ENCODE data around the gene INPP5J.
"Not testable (repeated sequence)": the region's sequence is repeated elsewhere in the genome, so short reads cannot be mapped to it uniquely, and the experiment has no call there.

Gene INPP5J

DNA sequence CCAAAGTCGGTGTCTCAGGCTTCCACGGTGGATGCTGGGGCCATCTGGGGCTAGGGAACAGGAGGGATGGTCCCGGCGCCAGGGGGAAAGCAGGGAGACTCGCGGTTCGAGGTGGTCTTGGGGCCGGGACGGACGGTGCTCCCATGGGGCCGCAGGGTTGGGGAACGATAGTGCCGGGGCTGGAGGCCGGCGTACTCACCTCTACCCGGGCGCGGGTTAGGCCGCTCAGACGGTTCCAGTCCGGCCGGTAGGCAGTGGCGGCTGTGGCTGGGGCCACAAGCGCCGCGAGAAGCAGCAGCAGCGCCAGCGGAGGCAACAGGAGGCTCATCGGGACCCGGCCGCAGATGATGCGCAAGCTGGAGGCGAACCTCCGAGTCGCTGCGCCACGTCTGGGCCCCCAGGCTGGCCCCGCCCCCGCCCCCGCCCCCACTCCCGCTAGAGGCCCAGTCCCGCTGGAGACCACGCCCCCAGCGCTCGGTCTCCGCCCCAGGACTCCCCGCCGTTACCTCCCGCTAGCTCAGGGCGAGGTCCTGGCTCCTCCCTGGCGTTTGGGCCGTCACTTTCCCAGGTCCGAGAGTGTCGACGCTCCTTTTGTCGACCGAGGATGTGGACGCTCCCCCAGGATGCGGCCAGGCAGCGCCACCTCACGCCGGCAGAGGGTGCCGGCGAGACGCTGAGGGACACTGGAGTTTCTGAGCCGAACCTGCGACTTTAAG lies 15.4 kb upstream of the INPP5J start, which contains the start of gene SELENOM:
Gene SELENOM, minus strand, starts transcription at position 391 of the 716 bp plus-strand sequence. Its CDS starts 63 bp downstream, at position 328.
- Histone ChIP-seq H3K36me3 (ENCODE audit: control insufficient read depth, insufficient read depth, low read length) (no peaks in the 10 kb centered on the region), H3K4me1 (ENCODE audit: control insufficient read depth, insufficient read depth, low read length) (peaks cover 21% of the 10 kb centered on the region), H3K9me3 (ENCODE audit: control insufficient read depth, low read length) (no peaks in the 10 kb centered on the region), H3K27me3 (ENCODE audit: control insufficient read depth, insufficient read depth, low read length) (no peaks in the 10 kb centered on the region), H3K4me3 (ENCODE audit: low read length) (peak within 1 kb of the TSS; percentile 46), H3K9ac (ENCODE audit: low read length) (peak within 1 kb of the TSS; percentile 78)

DNA sequence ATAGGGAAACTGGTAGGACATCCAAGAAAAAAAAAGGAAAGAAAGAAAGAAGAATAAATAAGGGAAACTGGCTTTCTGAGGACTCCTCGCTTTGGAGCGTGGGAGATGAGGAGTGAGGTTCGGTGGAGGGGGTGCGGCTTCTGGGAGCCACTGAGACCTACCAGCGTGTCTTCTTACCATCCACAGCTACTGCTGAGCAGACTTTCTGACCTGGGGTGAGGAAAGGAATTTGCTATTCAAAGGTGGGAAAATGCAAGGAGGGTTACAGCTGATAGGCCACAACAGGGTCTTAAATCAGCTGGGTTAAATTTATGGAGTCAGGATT lies 14.9 kb upstream of the INPP5J start:
- H3K27me3 ChIP-seq (ENCODE audit: control insufficient read depth, insufficient read depth, low read length) = no peaks in the 10 kb centered on the region
- H3K4me1 ChIP-seq (ENCODE audit: control insufficient read depth, insufficient read depth, low read length) = peaks cover 21% of the 10 kb centered on the region
- peak overlapping the region; percentile 58 for H3K9ac ChIP-seq (ENCODE audit: low read length)
- H3K4me3 ChIP-seq (ENCODE audit: low read length) = no peak overlapping the region
- no peaks in the 10 kb centered on the region for H3K36me3 ChIP-seq (ENCODE audit: control insufficient read depth, insufficient read depth, low read length)
- H3K9me3 ChIP-seq (ENCODE audit: control insufficient read depth, low read length) = no peaks in the 10 kb centered on the region

DNA sequence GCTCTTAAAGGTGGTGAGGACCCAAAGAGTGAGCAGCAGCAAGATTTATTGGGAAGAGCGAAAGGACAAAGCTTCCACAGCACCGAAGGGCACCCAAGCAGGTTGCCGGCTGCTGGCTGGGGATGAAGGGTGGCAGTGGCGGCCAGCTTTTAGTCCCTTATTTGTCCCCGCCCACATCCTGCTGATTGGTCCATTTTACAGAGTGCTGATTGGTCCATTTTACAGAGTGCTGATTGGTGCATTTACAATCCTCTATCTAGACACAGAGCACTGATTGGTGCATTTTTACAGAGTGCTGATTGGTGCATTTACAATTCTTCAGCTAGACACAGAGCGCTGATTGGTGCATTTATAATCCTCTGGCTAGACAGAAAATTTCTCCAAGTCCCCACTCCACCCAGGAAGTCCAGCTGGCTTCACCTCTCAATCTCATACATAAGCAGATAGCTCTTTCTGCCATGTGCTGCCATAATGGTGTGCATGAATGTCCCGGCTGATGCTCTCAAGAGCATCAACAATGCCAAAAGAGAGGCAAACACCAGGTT lies 10.1 kb upstream of the INPP5J start:
- not testable (repeated sequence) for H3K9me3 ChIP-seq (ENCODE audit: control insufficient read depth, low read length); H3K4me1 ChIP-seq (ENCODE audit: control insufficient read depth, insufficient read depth, low read length); H3K9ac ChIP-seq (ENCODE audit: low read length); H3K27me3 ChIP-seq (ENCODE audit: control insufficient read depth, insufficient read depth, low read length); H3K4me3 ChIP-seq (ENCODE audit: low read length); H3K36me3 ChIP-seq (ENCODE audit: control insufficient read depth, insufficient read depth, low read length)

DNA sequence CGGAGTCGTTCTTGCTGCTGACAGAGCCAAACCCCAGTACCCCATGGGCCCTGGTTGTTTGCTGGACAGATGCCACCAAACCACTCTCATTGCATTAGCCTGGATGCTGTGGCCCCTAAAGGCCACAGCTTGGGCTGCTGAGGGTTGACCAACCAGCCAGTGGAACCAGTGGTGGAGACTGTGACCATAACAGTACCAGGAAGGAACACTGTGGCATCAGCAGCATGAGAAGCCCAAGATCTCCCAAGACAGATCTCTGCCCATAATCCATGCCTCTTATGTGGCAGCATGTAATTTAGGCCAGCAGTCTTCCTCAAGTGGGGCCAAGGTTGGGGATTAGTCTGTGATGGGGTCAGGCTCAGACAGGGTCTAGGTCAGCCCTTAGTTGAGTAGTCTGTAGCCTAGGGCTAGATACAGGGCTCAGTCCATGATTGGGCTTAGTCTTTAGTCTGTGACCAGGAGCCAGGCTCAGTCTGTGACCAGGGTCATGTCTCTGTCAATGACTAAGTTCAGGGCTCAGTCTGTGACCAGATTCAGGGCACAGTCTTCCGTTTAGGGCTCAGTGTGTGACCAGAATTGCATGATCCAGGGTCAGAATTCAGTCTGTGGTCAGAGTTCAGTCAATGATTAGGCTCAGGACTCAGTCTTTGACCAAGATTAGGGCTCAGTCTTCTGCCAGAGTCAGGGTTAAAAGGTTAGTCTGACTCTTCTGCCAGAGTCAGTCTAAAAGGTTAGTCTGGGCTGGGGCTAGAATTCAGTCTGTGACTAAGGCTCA lies 4.5 kb upstream of the INPP5J start:
- no peaks in the 10 kb centered on the region for H3K36me3 ChIP-seq (ENCODE audit: control insufficient read depth, insufficient read depth, low read length)
- peaks cover 14% of the 10 kb centered on the region for H3K4me1 ChIP-seq (ENCODE audit: control insufficient read depth, insufficient read depth, low read length)
- H3K4me3 ChIP-seq (ENCODE audit: low read length) = no peak overlapping the region
- H3K9me3 ChIP-seq (ENCODE audit: control insufficient read depth, low read length) = no peaks in the 10 kb centered on the region
- H3K27me3 ChIP-seq (ENCODE audit: control insufficient read depth, insufficient read depth, low read length) = no peaks in the 10 kb centered on the region
- no peak overlapping the region for H3K9ac ChIP-seq (ENCODE audit: low read length)

DNA sequence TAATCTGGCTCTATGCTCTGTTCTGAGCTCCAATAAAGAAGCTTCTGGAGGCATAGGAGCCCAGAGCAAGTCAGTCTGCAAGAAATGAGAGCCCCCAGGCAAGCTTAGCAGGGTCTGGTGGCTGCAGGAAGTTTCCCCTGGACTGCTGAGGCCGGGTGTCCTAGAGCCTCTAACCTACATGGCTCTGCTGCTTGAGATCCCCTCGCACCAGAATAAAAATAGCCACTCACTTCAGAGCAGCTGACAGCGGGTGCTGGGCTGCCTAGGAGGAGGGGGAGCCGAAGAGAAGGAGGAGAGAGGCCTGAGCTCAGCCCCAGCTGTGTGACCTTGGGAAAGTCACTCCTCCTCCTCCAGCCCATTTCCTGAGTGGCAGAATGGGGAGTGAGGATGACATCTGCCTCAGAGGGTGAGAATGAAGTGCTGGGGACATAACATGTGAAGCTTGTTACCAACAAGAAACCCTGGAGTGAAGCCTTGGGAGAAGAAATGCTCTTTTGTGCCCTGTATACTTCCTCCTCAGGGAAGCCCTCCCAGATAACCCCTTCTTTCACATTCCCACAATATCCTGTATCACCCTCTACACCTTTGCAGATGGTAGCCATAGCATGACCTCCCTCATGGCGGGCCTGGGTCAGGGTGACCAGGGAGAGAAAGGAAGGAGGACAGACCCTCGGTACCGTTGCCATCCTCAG lies 3.6 kb upstream of the INPP5J start:
- Histone ChIP-seq H3K9me3 (ENCODE audit: control insufficient read depth, low read length) (no peaks in the 10 kb centered on the region), H3K9ac (ENCODE audit: low read length) (no peak overlapping the region), H3K36me3 (ENCODE audit: control insufficient read depth, insufficient read depth, low read length) (no peaks in the 10 kb centered on the region), H3K27me3 (ENCODE audit: control insufficient read depth, insufficient read depth, low read length) (no peaks in the 10 kb centered on the region), H3K4me1 (ENCODE audit: control insufficient read depth, insufficient read depth, low read length) (peaks cover 20% of the 10 kb centered on the region), H3K4me3 (ENCODE audit: low read length) (no peak overlapping the region)

DNA sequence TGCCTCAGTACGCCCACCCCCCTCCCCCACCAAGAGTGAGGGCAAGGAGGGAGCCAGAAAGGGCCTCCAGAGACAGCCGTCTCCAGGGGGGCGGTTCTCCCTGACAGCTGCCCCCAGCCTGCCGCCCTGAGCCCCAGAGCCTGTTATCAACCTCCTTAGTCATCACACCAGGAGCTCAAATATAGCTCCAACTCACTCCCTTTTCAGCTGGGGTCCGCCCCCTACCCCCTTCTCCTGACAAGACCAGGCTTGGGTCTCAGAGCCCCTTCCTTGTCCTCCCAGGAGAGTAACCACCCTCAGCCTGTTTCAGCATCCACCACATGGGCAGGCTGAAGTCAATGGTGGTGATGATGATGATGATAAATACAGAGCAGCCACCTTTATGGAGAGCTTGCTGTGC lies 2.5 kb upstream of the INPP5J start:
- H3K9ac ChIP-seq (ENCODE audit: low read length) = no peak overlapping the region
- no peaks in the 10 kb centered on the region for H3K9me3 ChIP-seq (ENCODE audit: control insufficient read depth, low read length)
- peaks cover 20% of the 10 kb centered on the region for H3K4me1 ChIP-seq (ENCODE audit: control insufficient read depth, insufficient read depth, low read length)

DNA sequence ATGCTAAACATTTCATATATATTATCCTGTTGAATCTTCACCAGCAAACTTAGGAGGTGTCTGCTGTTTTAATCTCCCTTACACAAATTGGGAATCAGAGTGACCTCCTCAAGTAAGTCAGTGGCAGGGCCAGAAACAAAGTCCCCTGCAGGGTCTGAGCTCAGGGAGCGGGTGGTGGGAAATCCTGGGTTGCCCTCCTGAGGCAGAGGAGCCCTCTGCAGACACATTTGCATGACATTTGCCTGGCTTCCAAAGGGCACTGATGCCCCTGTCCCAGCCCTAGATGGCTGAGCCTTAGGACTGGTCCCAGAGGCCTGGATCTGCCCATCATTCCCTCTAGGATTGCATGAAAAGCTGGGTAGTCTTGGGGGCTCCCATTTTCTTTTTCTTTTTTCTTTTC lies 2.1 kb upstream of the INPP5J start:
- no peaks in the 10 kb centered on the region for H3K36me3 ChIP-seq (ENCODE audit: control insufficient read depth, insufficient read depth, low read length)
- H3K9ac ChIP-seq (ENCODE audit: low read length) = no peak overlapping the region
- no peaks in the 10 kb centered on the region for H3K9me3 ChIP-seq (ENCODE audit: control insufficient read depth, low read length)
- peaks cover 20% of the 10 kb centered on the region for H3K4me1 ChIP-seq (ENCODE audit: control insufficient read depth, insufficient read depth, low read length)
- H3K27me3 ChIP-seq (ENCODE audit: control insufficient read depth, insufficient read depth, low read length) = no peaks in the 10 kb centered on the region
- no peak overlapping the region for H3K4me3 ChIP-seq (ENCODE audit: low read length)

More for the DNA sequence above, 2.5 kb upstream of the INPP5J start:
- H3K4me3 ChIP-seq (ENCODE audit: low read length) = no peak overlapping the region
- H3K36me3 ChIP-seq (ENCODE audit: control insufficient read depth, insufficient read depth, low read length) = no peaks in the 10 kb centered on the region
- H3K27me3 ChIP-seq (ENCODE audit: control insufficient read depth, insufficient read depth, low read length) = no peaks in the 10 kb centered on the region

DNA sequence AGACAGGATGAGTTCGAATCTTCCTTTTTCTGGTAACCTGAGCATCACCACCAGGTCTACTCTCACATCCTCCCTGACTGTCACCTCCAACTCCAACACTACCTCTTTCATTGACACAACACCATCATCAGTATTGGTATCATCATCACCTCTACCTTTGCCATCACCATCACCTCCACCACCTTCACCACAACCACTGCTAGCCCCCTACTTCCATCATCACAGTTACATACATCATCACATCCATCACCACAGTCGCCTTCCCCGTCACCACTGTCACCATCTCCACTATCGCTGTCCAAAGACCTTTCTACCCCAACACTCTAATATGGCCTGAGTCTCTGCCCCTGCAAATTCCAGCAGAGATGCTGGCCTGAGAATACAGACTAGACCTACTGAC lies 1.4 kb upstream of the INPP5J start:
- H3K36me3 ChIP-seq (ENCODE audit: control insufficient read depth, insufficient read depth, low read length) = no peaks in the 10 kb centered on the region
- H3K9me3 ChIP-seq (ENCODE audit: control insufficient read depth, low read length) = no peaks in the 10 kb centered on the region
- H3K27me3 ChIP-seq (ENCODE audit: control insufficient read depth, insufficient read depth, low read length) = no peaks in the 10 kb centered on the region
- no peak overlapping the region for H3K4me3 ChIP-seq (ENCODE audit: low read length)
- H3K9ac ChIP-seq (ENCODE audit: low read length) = no peak overlapping the region
- peaks cover 20% of the 10 kb centered on the region for H3K4me1 ChIP-seq (ENCODE audit: control insufficient read depth, insufficient read depth, low read length)

DNA sequence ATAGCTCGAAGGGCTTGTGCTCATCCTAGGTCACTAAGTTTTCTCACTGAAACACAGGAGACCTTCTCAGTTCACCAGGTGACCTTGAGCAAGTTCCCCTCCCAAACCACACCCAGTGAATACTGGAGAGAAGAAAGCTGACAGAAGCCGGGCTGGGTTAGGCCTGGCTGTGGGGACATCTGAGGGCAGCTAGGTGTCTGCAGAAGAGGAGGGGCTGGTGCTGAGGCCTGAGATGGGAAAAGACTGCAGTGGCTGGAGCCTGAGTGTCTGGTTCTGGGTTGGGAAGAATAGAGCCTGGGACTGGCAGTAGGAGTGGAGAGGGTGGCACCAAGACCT lies 602 bp upstream of the INPP5J start:
- no peaks in the 10 kb centered on the region for H3K27me3 ChIP-seq (ENCODE audit: control insufficient read depth, insufficient read depth, low read length)
- H3K9ac ChIP-seq (ENCODE audit: low read length) = peak overlapping the region; percentile 85
- no peaks in the 10 kb centered on the region for H3K36me3 ChIP-seq (ENCODE audit: control insufficient read depth, insufficient read depth, low read length)
- peaks cover 20% of the 10 kb centered on the region for H3K4me1 ChIP-seq (ENCODE audit: control insufficient read depth, insufficient read depth, low read length)
- no peaks in the 10 kb centered on the region for H3K9me3 ChIP-seq (ENCODE audit: control insufficient read depth, low read length)
- no peak overlapping the region for H3K4me3 ChIP-seq (ENCODE audit: low read length)

DNA sequence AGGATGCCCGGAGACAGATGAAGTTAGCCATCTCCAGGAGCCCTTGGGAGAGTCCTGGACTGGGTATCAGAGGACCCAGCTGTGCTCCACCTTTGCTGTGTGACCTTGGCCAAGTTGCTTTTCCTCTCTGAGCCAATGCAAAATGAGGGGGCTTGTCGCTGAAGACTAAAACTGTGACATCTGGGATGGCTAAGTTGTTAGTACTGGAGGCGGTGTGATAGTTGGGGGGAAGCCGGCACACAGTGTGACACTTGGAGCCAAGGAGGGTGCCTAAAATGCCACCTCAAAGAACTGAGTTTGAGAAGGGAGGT lies 481 bp downstream of the INPP5J start:
- peak overlapping the region; percentile 85 for H3K9ac ChIP-seq (ENCODE audit: low read length)
- peak overlapping the region; percentile 73 for H3K4me3 ChIP-seq (ENCODE audit: low read length)
- H3K9me3 ChIP-seq (ENCODE audit: control insufficient read depth, low read length) = no peaks in the 10 kb centered on the region

DNA sequence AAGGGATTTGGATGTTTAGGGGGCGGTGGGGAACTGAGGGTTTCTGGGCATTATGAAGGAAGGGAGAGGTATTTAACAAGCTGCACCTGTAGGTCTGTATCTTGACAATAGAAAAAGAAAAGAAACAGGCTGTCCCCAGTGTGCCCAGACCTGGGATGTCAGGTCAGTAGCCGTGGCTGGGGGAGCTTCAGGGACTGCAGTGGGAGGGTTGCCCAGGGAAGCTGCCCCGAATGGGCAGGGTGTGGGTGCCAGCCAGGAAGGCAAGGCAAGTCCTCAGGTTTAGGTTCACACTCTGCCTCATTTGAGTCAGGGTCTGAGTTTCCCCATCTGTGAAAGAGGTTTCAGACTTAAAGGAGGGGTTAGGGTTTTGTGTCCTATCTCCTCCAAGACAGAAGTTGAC lies 1.5 kb downstream of the INPP5J start:
- Histone ChIP-seq H3K36me3 (ENCODE audit: control insufficient read depth, insufficient read depth, low read length) (no peaks in the 10 kb centered on the region), H3K9ac (ENCODE audit: low read length) (no peak overlapping the region), H3K4me3 (ENCODE audit: low read length) (no peak overlapping the region), H3K9me3 (ENCODE audit: control insufficient read depth, low read length) (no peaks in the 10 kb centered on the region), H3K27me3 (ENCODE audit: control insufficient read depth, insufficient read depth, low read length) (no peaks in the 10 kb centered on the region), H3K4me1 (ENCODE audit: control insufficient read depth, insufficient read depth, low read length) (peaks cover 20% of the 10 kb centered on the region)

More for the DNA sequence above, 481 bp downstream of the INPP5J start:
- H3K4me1 ChIP-seq (ENCODE audit: control insufficient read depth, insufficient read depth, low read length) = peaks cover 20% of the 10 kb centered on the region
- H3K36me3 ChIP-seq (ENCODE audit: control insufficient read depth, insufficient read depth, low read length) = no peaks in the 10 kb centered on the region
- H3K27me3 ChIP-seq (ENCODE audit: control insufficient read depth, insufficient read depth, low read length) = no peaks in the 10 kb centered on the region

DNA sequence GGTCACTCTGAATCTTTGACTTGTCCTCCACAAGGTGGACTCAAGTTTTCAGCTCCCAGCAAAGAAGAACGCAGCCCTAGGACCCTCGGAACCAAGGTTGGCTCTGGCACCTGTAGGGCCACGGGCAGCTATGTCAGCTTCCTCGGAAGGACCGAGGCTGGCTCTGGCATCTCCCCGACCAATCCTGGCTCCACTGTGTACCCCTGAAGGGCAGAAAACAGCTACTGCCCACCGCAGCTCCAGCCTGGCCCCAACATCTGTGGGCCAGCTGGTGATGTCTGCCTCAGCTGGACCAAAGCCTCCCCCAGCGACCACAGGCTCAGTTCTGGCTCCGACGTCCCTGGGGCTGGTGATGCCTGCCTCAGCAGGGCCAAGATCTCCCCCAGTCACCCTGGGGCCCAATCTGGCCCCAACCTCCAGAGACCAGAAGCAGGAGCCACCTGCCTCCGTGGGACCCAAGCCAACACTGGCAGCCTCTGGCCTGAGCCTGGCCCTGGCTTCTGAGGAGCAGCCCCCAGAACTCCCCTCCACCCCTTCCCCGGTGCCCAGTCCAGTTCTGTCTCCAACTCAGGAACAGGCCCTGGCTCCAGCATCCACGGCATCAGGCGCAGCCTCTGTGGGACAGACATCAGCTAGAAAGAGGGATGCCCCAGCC lies 2.2 kb downstream of the INPP5J start:
- Histone ChIP-seq H3K4me1 (ENCODE audit: control insufficient read depth, insufficient read depth, low read length) (peaks cover 20% of the 10 kb centered on the region), H3K36me3 (ENCODE audit: control insufficient read depth, insufficient read depth, low read length) (no peaks in the 10 kb centered on the region), H3K27me3 (ENCODE audit: control insufficient read depth, insufficient read depth, low read length) (no peaks in the 10 kb centered on the region), H3K9ac (ENCODE audit: low read length) (no peak overlapping the region), H3K4me3 (ENCODE audit: low read length) (no peak overlapping the region), H3K9me3 (ENCODE audit: control insufficient read depth, low read length) (no peaks in the 10 kb centered on the region)
